Astrocyte of the cerebellum (primary cell): ENCODE data around the gene ZNF831.

Experiments
- DNase-seq: peaks from one replicate; pipeline ENCODE4 v3.0.0-alpha.2; 2011; ENCODE audit warnings: low read depth
- H3K4me3 ChIP-seq: 2 replicates; pipeline ENCODE4 v1.5.1; 2011; ENCODE audit warnings: mild to moderate bottlenecking, low read depth, low read length, moderate library complexity
- CTCF ChIP-seq: IDR thresholded peaks from 2 replicates; pipeline ENCODE4 v1.5.1; 2012; ENCODE audit warnings: low read length, low read depth, moderate library complexity, mild to moderate bottlenecking; ENCODE audit errors: missing control alignments
- in situ Hi-C: cut with HindIII; loops from 2 replicates; pipeline ENCODE4 v1.10.0; 2017; ENCODE audit warnings: low sequenced_read_pairs

ZNF831 gene

GRCh38 chr20:59176812-59177211 lies 13.2 kb downstream of the ZNF831 start:
- no peak overlapping the region for H3K4me3 ChIP-seq
- no peak for DNase-seq
- TF ChIP-seq CTCF = no peak
- in situ Hi-C loops = no loop called here

GRCh38 chr20:59177266-59178250 lies 13.9 kb downstream of the ZNF831 start:
- H3K4me3 ChIP-seq = no peak overlapping the region
- TF ChIP-seq CTCF = no peak
- in situ Hi-C loops = no loop called here
- no peak for DNase-seq

GRCh38 chr20:59178983-59179595 lies 15.5 kb downstream of the ZNF831 start:
- no peak for DNase-seq
- H3K4me3 ChIP-seq = no peak overlapping the region
- in situ Hi-C loops = no loop called here
- TF ChIP-seq CTCF = no peak

DNA sequence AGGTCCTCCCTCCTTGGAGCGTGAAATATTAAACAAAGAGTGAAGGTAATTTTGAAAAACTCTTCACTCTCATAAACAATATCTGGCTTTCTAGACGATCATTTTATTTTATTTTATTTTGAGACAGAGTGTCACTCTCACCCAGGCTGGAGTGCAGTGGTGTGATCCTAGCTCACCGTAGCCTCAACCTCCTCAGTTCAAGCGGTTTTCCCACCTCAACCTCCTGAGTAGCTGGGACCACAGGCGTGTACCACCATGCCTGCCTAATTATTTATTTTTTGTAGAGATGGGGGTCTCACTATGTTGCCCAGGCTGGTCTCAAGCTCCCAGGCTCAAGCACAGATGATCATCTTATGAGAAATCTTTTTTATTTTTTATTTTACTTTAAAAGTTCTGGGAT lies 16.4 kb downstream of the ZNF831 start:
- no peak for TF ChIP-seq CTCF
- in situ Hi-C loops = no loop called here
- no peak for DNase-seq
- no peak overlapping the region for H3K4me3 ChIP-seq

GRCh38 chr20:59181936-59182335 lies 18.3 kb downstream of the ZNF831 start:
- no peak for TF ChIP-seq CTCF
- DNase-seq = no peak
- in situ Hi-C loops = no loop called here
- H3K4me3 ChIP-seq = no peak overlapping the region

DNA sequence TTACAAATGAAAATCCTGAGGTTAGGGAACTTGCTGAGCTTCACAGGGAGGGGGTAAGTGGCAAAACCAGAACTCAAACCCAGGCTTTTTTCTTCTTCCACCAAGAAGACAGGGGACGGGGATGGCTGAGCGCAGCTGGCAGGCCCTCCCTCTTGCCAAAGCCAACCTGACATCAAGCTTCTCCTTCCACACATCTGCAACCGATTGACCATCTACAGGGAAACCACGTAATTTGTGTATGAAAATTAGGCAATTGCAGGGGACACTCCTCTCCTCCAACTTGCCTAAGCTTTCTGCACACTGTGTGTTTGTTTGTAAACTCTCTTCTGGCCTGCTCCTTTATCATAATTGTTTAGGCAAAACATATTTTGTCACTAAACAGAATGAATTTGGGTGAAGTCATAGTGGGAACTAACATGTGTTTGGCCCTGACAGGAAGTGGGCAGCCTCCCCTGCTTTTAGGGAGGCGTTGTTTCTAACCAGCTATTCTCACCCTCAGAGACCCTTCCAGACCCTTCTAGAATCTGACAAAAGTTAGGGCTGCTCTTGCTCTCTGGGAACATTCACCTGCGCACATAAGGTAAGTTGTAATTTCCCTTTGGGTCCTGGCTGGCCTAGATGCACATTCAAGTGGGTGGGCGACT lies 18.9 kb downstream of the ZNF831 start:
- in situ Hi-C loops = no loop called here
- H3K4me3 ChIP-seq = no peak overlapping the region
- no peak for DNase-seq
- no peak for TF ChIP-seq CTCF
